SU-DHL-6 (cell line): ENCODE data around the gene TGFB1.

Experiments
- EZH2phosphoT487 ChIP-seq: fragments of 200-600 bp; sonication (generic), shearing (Covaris generic); conservative IDR thresholded peaks from 2 replicates; pipeline ENCODE4 v1.6.1; 2018; ENCODE audit warnings: mild to moderate bottlenecking, antibody characterized with exemption, low read length, moderate library complexity, mixed read lengths
- TF ChIP-seq, protein P1 (sequence below): fragments of 200-600 bp; sonication (generic); IDR thresholded peaks from one replicate; pipeline ENCODE4 v1.5.1; 2017; ENCODE audit warnings: antibody characterized with exemption, mild to moderate bottlenecking, low read length, moderate library complexity; ENCODE audit not compliant: insufficient read depth, poor library complexity, severe bottlenecking

DNA sequence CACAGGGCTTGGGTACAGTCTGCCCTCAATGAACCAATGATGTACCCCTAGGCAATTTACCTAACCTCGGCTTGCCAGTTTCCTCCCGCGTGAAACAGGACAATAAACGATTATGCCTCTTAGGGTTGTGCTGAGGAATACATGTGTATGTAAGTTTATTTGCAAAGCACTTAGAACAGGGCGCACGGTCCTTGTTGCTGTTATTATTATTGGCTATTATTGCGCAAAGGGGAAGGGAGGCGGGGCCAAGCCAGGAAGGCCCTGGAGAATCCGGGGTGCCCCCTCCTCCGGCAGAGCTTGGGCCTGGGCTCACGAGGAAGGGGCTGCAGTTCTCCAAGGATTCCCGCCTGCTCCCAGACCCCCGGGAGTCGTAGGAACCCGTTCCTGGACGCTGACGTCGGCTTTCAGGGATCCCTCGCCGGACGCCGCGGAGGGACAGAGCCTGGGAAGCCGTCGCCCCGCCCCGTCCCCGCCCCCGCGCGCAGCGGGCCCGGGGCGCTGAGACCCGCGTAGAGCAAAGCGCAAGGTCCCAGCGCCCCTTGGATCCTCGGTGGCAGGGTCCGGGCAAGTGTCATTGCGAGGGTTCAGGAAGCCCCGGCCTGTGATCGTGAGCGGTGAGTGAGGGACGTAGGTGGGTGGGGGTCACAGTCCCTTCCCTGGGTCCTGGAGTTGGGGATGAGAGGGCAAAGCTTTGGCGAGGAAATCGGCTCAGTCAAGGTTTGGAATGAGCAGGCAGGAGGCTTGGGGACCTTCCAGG lies 22.7 kb upstream of the TGFB1 start, which contains the start of gene TMEM91:
- TF ChIP-seq, protein P1, sequence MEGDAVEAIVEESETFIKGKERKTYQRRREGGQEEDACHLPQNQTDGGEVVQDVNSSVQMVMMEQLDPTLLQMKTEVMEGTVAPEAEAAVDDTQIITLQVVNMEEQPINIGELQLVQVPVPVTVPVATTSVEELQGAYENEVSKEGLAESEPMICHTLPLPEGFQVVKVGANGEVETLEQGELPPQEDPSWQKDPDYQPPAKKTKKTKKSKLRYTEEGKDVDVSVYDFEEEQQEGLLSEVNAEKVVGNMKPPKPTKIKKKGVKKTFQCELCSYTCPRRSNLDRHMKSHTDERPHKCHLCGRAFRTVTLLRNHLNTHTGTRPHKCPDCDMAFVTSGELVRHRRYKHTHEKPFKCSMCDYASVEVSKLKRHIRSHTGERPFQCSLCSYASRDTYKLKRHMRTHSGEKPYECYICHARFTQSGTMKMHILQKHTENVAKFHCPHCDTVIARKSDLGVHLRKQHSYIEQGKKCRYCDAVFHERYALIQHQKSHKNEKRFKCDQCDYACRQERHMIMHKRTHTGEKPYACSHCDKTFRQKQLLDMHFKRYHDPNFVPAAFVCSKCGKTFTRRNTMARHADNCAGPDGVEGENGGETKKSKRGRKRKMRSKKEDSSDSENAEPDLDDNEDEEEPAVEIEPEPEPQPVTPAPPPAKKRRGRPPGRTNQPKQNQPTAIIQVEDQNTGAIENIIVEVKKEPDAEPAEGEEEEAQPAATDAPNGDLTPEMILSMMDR, result no peak
- no peak for TF ChIP-seq EZH2phosphoT487
